RCC 7860 (cell line): ENCODE data around the gene PIGX.
"Not testable (repeated sequence)": the region's sequence is repeated elsewhere in the genome, so short reads cannot be mapped to it uniquely, and the experiment has no call there.

ENCODE experiments used
- DNase-seq: peaks from one replicate; pipeline ENCODE4 v3.0.0-alpha.2; 2015; ENCODE audit warnings: low spot score
- FAIRE-seq: peaks from 2 replicates; lab custom pipeline; 2012; peaks lifted over from hg19 to GRCh38; lab: Jason Lieb, UNC

Gene PIGX

DNA sequence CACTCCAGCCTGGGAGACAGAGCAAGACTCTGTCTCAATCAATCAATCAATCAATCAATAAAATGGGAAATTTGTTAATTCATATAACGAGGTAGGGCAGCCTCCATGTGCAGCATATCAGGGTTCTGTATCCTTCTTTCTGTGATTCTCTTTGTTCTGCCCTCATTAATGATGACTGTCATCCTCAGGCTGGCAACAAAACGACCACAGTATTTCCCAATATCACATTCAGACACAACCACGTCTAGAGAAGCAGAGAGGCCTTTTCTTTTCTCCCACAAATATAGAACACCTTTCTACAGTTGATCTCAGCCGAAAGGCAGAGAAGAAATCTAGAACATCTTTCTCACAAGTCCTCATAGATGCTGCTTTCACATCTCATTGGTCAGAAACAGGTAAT is 11.4 kb upstream of the PIGX start:
- FAIRE-seq (no peak), DNase-seq (no peak)

DNA sequence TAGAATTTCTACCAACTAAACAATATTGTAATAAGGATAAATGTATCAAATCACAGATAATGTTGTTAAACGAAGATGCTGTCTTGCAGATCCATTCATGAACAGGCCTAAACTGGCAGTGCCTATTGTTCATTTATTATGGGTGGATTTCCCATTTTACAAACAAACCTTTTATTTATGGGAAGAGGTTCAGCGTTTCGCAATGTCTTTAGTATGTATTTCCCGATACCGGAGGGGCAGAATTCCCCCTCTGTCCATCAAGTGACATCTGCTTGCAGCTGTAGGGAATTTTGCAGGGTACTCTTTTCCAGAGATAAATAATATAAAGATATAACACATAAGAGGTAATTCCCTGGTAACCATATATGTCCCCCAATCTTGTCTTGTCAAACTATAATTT is 5.8 kb upstream of the PIGX start:
- DNase-seq (no peak), FAIRE-seq (no peak)

- FAIRE-seq (no peak), DNase-seq (no peak)
Measured at GRCh38 chr3:196706731-196707130, 5.4 kb upstream of the PIGX start.

DNA sequence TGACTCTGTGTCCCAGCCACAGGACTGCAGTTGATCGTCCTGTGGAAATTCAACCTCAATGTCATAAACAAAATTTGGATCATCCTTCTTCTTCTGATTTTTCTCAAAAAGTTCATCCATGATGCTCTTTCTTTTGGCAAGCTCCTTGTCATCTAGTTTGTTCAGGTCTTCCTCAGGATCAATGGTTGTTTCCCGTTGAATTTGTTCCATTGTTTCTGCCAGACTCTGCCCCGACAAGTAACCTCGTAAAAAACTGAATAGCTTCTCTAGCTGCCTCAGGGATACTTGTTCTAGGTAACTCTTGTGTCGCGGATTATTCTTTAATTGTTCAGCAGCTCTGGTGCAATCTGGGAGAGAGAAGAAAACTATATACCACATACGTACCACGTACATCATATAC is 4.6 kb upstream of the PIGX start:
- FAIRE-seq (no peak), DNase-seq (no peak)

DNA sequence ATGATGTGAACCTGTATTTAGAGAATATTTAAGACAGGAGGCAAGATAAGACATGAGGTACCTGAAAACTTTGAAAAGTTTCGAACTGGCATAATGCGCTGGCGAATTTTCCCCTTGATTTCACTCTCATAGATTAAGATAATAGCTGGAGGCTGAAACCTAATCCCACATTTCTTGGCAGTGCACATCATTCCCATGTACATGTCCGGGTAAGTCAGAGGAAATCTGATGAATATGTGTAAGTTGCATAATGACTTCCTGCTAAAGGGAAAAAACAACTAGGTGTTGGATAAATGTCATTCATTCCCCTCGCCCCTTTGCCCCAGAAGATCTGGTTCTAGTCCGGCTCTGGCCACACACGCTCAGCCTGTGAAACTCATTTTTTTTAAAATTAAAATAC is 3.7 kb upstream of the PIGX start:
- FAIRE-seq (no peak), DNase-seq (no peak)

DNA sequence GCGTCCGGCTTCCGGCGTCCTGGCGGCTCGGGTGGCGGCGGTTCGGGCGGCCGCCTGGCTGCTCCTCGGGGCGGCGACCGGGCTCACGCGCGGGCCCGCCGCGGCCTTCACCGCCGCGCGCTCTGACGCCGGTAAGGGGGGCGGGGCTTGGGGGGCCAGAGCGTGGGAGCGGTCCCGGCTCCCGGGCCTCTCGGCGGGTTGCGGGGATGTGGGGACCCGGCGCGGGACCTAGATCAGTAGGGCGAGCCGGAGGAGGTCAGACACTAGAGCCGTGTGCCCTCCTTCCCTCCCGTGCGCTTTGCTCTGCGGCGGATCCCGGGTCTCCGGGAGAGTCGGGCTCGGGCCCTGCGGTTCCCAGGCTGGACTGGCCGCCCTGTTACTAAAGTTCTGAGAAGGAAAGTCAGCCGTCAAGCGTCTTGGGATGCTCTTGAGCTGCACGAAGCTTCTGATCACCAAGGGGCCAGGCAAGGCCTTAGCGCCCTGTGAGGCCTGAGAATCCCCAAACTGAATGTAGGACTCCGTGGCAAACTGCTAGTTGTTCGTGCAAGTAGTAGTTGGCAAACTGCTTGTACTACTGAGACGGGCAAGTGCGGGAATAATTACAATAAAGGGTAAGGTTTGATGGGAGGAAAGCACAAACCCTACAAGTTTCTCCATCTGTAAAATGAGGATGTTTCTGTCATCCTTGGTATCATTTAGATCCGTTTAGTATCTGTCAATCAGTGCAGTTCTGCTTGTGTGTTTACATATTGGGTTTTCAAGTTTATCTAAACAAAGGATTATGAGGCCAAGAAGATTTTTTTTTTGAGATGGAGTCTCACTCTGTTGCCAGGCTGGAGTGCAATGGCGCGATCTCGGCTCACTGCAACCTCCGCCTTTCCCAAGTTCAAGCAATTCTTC is 587 bp downstream of the PIGX start:
- DNase-seq (peak; percentile 7), FAIRE-seq (no peak)

DNA sequence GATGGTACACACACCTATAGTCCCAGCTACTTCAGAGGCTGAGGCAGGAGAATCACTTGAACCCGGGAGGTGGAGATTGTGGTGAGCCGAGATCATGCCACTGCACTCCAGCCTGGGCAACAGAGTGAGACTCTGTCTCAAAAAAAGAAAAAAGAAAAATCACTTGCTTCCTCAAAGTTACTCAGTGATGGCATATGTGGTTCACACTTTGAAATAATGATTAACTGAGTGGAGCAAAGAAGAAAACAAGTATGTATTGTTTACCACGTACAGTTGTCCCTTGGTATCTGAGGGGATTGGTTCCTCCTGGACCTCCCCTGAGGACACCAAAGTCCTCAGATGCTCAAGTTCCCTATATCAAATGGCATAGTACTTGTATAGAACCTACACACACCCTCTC is 5.0 kb downstream of the PIGX start:
- DNase-seq, FAIRE-seq: not testable (repeated sequence)

GRCh38 chr3:196721097-196721496 is 8.9 kb downstream of the PIGX start:
- no peak for FAIRE-seq

DNA sequence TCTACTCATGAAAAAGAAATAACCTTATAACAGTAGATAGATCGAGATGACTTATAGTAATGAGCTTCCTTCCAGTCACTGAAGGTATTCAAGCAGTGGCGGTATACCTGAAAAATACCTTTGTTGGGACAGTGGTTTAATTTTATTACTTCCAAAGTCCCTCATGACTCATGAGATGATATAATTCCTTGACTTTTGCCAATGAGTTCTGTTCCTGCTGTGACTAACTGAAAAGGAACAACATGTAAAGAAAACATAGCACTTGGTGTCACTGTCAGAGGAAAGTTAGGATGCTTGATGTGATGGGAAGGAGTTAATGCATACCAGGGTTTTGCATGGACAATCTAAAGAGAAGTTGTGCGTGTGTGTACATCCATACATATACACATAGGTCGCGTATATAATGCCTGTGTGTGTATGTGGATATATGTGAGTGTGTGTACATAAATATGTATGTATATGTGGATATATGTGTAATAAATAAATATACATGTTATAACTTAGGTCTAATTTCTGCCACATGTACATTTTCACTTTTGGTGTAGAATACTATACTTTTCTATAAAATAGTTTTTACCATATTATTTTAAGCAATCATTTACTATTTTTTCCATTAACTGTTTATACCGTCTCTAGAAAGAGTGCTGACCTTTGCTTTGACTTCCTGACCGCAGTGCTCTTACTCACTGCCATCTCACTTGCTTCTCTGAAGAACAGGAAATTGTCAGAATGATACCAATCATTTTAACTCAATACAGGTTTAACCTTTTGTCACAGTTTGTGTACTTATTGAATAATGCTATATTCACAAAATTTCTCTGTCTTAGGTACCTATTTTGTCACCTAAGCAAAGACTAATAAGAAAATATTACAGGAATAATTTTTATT is 14.9 kb downstream of the PIGX start:
- DNase-seq = peak; percentile 68
- FAIRE-seq = peak; percentile 96

More at GRCh38 chr3:196721097-196721496, 8.9 kb downstream of the PIGX start:
- DNase-seq = no peak

DNA sequence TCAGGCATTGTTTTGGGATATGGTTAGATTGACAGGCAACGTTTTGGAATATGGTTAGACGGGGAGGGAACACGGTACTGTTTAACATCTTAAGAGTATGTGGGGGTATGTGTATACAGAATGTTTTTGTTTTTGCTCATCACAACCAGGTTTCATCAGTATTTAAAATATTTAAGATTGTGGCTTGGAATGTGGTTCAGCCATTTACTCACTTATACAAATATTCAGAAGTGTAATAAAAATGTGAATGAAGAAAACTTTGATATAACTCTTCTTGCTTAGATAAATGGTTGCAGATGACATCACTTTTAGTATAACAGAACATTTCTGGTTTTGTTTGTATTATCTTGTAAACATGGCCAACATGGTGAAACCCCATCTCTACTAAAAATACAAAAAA is 23.6 kb downstream of the PIGX start:
- DNase-seq = no peak
- FAIRE-seq = no peak

- DNase-seq (no peak), FAIRE-seq (no peak)
Measured at GRCh38 chr3:196736670-196737374, 24.6 kb downstream of the PIGX start.

DNA sequence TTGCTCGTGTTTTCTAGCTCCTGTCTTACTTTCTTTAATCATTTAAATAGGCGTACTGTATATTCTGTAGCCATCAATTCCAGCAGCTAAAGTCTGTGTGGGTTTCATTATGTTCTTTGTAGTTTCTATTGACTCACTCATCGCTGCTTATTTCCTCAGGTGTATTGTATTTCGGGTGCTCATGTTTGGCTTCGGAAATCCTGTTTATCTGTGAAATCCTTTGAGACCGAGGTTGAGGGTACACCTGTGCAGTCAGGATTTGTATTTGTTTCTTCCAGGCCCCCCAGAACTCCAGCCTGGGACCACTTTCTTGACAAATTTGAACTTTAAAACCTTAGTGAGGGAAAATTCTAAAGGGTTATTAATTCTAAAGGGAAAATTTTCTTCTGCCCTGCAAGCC is 25.5 kb downstream of the PIGX start:
- FAIRE-seq = no peak
- DNase-seq = no peak

DNA sequence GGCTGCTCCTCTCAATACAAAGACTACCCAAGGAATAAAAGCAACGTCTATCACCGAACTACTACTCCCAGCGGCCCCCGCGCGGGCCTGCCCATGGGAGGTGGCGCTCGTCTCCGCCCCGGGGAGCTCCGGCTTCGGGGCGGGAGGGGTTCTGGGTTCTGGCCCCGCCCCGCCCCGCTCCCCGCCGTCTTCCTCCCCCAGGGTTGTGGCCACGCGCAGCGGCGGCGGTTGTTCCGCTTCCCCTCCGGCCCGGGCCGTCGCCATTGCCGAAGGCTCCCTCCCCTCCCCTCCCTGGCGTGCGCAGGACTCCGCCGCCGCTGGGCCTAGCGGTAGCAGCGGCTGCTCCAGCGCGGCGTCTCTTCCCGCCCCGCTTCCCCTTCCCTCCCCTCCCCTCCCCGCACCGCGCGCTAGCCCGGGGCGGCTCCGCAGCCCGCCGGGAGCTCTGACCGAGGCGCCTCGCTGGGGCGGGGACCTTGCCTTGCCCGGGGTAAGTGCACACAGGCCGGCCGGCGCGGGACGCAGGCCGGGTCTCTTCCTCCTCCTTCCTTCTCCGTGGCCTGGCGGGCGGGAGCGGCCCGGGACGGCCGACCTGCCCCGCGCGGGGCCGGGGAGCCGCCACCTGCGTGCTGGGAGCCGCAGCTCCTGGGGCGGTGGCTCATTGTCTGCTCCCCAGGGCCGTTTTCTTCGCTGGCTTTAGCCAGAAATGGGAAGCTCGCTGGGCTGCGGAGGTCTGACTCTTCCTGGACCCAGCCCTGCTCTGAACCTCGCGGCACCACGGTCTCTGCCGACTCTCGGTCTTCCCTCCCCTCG is 27.7 kb downstream of the PIGX start, which contains the start of gene PAK2:
PAK2 (plus strand) TSS at position 187 of the 810 bp plus-strand sequence. CDS start 42,790 bp downstream, outside the sequence.
- peak; percentile 78 for DNase-seq
- FAIRE-seq = no peak

GRCh38 chr3:196740481-196741248 is 28.5 kb downstream of the PIGX start:
- no peak for FAIRE-seq
- DNase-seq = peak; percentile 57

- FAIRE-seq = no peak
- DNase-seq = peak; percentile 6
Measured at GRCh38 chr3:196741249-196741889, 29.2 kb downstream of the PIGX start.

DNA sequence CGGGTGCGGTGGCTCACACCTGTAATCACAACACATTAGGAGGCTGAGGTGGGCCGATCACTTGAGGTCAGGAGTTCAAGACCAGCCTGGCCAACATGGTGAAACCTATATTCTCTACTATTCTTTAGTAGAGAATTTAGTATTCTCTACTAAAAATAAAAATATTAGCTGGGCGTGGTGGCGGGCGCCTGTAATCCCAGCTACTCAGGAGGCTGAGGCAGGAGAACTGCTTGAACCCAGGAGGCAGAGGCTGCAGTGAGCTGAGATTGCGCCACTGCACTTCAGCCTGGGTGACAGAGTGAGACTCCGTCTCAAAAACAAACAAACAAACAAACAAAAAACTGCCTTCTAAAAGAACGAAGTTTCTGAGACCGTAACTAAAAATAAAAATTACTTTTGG is 31.4 kb downstream of the PIGX start:
- FAIRE-seq, DNase-seq: not testable (repeated sequence)

- FAIRE-seq = no peak
- DNase-seq = no peak
Measured at GRCh38 chr3:196749125-196749524, 36.9 kb downstream of the PIGX start.

GRCh38 chr3:196753201-196753600 is 41.0 kb downstream of the PIGX start:
- DNase-seq (no peak), FAIRE-seq (no peak)
